Measurements from ENCODE around the gene INTS11. TPM values are rescaled to one million over a fixed set of nuclear protein-coding genes. Genes with fewer than 3 reads are reported as not detected.

INTS11 gene
- total and polyA plus RNA-seq, 10 donors, result 89.2 to 203 (median 102) TPM

- no peak for TF ChIP-seq POLR2A (IDR thresholded peaks at IDR 0.05)
- TF ChIP-seq CTCF (IDR thresholded peaks at IDR 0.05 in 8 of 11, conservative IDR thresholded peaks at IDR 0.05 in 3 of 11), result no peak
- no peak for TF ChIP-seq POLR2AphosphoS5 (IDR thresholded peaks at IDR 0.05)
Measured at GRCh38 chr1:1341549-1342021, 17.1 kb upstream of the INTS11 start.

GRCh38 chr1:1340791-1341548, 16.5 kb upstream of the INTS11 start:
- intact Hi-C loops (cut with DNase I; ENCODE audit: low total_unique reads), result no loop called here
- H3K27ac ChIP-seq, result no peak overlapping the region
- no peak overlapping the region for H3K4me3 ChIP-seq
- H3K9me3 ChIP-seq, result no peaks in the 10 kb centered on the region
- WGBS, 5 donors, result 92 to 94% (median 94%) methylated on average over 34 to 36 of the region's 36 CpGs
- peaks cover 0 to 18% (median 6%) of the 10 kb centered on the region in 6 donors for H3K4me1 ChIP-seq
- DNase-seq, result no peak
- no peaks in the 10 kb centered on the region for H3K27me3 ChIP-seq (replicated peaks in 1 of 7)
- peaks cover 0 to 60% (median 19%) of the 10 kb centered on the region in 6 donors for H3K36me3 ChIP-seq
- TF ChIP-seq POLR2AphosphoS5 (IDR thresholded peaks at IDR 0.05) (peak in 1 of 3 donors; percentile 22), CTCF (IDR thresholded peaks at IDR 0.05 in 8 of 11, conservative IDR thresholded peaks at IDR 0.05 in 3 of 11) (no peak)

More at GRCh38 chr1:1341549-1342021, 17.1 kb upstream of the INTS11 start:
- H3K4me1 ChIP-seq, result peaks cover 0 to 24% (median 12%) of the 10 kb centered on the region in 6 donors
- no peaks in the 10 kb centered on the region for H3K27me3 ChIP-seq (replicated peaks in 1 of 7)
- no peak overlapping the region for H3K27ac ChIP-seq
- H3K9me3 ChIP-seq, result no peaks in the 10 kb centered on the region
- 93 to 96% (median 94%) methylated on average over 15 to 17 of the region's 17 CpGs for WGBS, 5 donors
- H3K4me3 ChIP-seq, result no peak overlapping the region
- peaks cover 0 to 54% (median 19%) of the 10 kb centered on the region in 6 donors for H3K36me3 ChIP-seq
- DNase-seq, result no peak
- intact Hi-C loops (cut with DNase I; ENCODE audit: low total_unique reads), result no loop called here

- Histone ChIP-seq H3K27me3 (replicated peaks in 1 of 7) (no peaks in the 10 kb centered on the region), H3K4me3 (no peak overlapping the region), H3K4me1 (peaks cover 0 to 16% (median 5%) of the 10 kb centered on the region in 6 donors), H3K9me3 (no peaks in the 10 kb centered on the region), H3K36me3 (peaks cover 0 to 67% (median 19%) of the 10 kb centered on the region in 6 donors), H3K27ac (no peak overlapping the region)
- WGBS, 5 donors, result 87 to 96% (median 90%) methylated on average over 15 to 23 of the region's 23 CpGs
- intact Hi-C loops (cut with DNase I; ENCODE audit: low total_unique reads), result no loop called here
- no peak for TF ChIP-seq POLR2A (IDR thresholded peaks at IDR 0.05)
- TF ChIP-seq CTCF (IDR thresholded peaks at IDR 0.05 in 8 of 11, conservative IDR thresholded peaks at IDR 0.05 in 3 of 11), result no peak
- no peak for TF ChIP-seq POLR2AphosphoS5 (IDR thresholded peaks at IDR 0.05)
- DNase-seq, result no peak
Measured at GRCh38 chr1:1340185-1340584, 15.7 kb upstream of the INTS11 start.

- Histone ChIP-seq H3K27me3 (replicated peaks in 1 of 7) (no peaks in the 10 kb centered on the region), H3K36me3 (peaks cover 0 to 67% (median 19%) of the 10 kb centered on the region in 6 donors), H3K4me3 (no peak overlapping the region), H3K4me1 (peaks cover 0 to 19% (median 4%) of the 10 kb centered on the region in 6 donors), H3K27ac (no peak overlapping the region), H3K9me3 (no peaks in the 10 kb centered on the region)
- TF ChIP-seq POLR2A (IDR thresholded peaks at IDR 0.05), result no peak
- TF ChIP-seq CTCF (IDR thresholded peaks at IDR 0.05 in 8 of 11, conservative IDR thresholded peaks at IDR 0.05 in 3 of 11), result no peak
- no peak for TF ChIP-seq POLR2AphosphoS5 (IDR thresholded peaks at IDR 0.05)
- WGBS, 5 donors, result 92 to 97% (median 96%) methylated on average over 4 to 36 of the region's 36 CpGs
- DNase-seq, result no peak
- intact Hi-C loops (cut with DNase I; ENCODE audit: low total_unique reads), result no loop called here
Measured at GRCh38 chr1:1338278-1338677, 13.8 kb upstream of the INTS11 start.
